Activated CD8-positive, alpha-beta memory T cell treated with anti-CD3 and anti-CD28 coated beads, Interleukin-2, amount 50 U/mL, for 24 hours (primary cell): ENCODE data around the gene GRM3.

Experiments used
- DNase-seq: peaks from one replicate; pipeline ENCODE4 v3.0.0-alpha.2; 2020; ENCODE audit errors: extremely low read depth

The GRM3 gene

DNA sequence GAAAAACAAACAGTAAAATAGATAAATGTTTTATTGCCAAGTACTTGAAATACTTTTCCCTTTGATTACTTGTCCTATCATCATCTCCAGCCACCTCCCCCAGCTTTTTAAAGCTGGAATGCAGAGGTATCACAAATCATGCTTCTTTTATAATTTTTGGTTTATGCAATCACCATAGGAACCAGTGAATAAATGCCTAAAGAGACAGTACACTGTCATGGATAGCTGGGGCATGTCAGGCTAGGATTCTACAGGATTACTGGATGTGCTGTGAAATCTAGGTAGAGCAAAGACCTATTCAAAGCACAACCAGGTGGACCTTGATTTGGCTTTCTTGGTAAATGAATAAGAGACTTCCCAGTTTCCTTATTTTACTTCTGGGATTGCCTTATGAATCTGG, 257.2 kb downstream of the GRM3 start:
- DNase-seq = no peak

DNA sequence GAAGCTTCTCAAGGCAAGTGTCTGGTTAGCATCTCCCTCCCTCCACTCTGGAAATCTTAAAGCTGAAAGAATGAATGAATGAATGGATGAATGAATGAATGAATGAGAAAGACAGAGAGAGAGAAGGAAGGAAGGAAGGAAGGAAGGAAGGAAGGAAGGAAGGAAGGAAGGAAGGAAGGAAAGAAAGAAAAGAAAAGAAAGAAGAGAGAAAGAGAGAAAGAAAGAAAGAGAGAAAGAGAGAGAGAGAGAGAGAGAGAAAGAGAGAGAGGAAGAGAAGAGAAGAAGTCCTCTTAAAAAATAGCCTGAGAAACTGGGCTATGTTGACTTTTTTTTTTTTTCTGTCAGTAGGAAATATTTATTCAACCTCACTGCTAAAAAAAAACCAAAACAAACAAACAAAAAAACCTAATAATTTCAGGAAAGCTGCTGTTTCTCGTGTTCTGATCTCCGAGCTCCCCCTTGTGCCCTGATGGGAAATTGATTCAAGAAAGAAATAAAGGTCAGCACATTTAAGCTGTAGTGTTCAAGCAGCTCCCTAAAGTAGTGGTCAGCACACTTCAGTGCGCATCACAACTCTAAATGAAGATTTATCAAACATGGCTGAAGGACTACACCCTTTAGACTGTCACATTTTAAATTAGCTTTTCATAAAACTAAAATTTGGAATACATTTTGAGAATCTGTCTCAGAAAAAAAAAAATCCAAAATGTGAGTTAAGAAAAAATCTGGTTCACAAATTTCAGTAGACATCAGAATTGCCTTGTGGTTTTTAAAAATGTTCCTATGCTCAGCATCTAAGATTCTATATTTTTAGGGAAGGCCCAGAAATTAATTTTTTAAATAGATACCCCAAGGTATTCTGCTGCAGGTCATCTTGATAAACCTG, 261.5 kb downstream of the GRM3 start:
- no peak for DNase-seq

DNA sequence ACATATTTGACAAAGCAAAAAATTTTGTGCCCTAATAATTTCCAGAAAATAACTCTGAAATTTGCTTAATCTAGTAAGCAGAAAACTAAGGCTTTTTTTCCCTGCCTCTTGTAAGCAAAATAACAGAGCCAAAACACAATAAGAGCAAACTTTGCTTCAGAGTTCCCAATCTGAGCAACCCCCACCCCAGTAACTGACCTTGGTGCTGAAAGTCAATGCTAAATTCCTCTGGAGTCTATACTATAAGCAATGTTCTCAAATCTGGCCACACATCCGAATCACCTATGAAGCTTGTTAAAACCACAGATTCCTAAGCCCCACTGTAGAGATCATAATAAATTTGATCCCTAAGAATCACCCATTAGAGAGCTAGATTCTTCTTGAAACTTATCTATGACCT, 265.2 kb downstream of the GRM3 start:
- DNase-seq = no peak

DNA sequence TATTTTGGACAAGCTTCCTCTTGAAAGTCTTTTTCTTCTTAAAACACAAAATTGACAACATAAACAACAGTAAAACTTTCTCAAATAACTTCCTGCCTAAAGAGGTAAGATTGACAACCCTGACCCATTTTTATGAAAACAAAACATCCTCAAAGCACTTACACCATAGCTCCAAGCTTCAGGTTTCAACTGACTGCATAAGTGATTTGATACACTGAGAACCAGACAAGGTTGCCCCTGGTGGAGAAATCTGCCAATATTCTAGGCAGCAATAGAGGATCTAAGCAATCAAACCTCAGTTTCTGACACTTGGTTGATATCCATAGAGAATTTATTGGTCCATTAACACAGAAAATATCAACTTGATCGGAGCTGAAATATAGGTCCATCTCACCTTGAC, 267.9 kb downstream of the GRM3 start:
- no peak for DNase-seq

DNA sequence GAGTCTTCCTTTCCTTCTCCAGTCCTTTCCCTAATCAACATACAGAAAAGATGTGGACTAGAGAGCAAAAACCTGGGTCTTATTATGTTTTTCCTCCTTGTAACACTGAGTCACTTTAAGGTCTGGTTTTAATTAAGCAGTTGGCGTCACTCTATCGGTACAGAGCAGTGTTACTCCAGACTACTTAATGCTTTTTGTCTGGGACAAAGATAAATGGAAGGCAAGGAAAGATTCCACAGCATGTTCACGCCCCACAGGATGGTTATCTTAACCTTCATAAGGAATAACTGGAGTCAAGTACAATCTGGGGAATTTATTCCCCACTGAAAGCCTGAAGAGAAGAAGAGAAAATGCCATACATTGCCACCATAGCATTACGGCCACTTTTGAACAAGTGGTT, 270.0 kb downstream of the GRM3 start:
- no peak for DNase-seq
